Measurements from ENCODE around the gene DNTT.

The DNTT gene

GRCh38 chr10:96346295-96346694 is 42.1 kb downstream of the DNTT start:
- DNase-seq (ENCODE audit: low read depth) = no peak

GRCh38 chr10:96352027-96352426 is 47.8 kb downstream of the DNTT start:
- no peak overlapping the region for H3K4me3 ChIP-seq (ENCODE audit: low read depth, low read length)
- TF ChIP-seq CTCF (IDR thresholded peaks at IDR 0.05; ENCODE audit: insufficient read depth, low read depth, low read length, missing control alignments) = no peak
- no peak for DNase-seq (ENCODE audit: low read depth)

More at GRCh38 chr10:96346295-96346694, 42.1 kb downstream of the DNTT start:
- no peak for TF ChIP-seq CTCF (IDR thresholded peaks at IDR 0.05; ENCODE audit: insufficient read depth, low read depth, low read length, missing control alignments)
- no peak overlapping the region for H3K4me3 ChIP-seq (ENCODE audit: low read depth, low read length)

- no peak for DNase-seq (ENCODE audit: low read depth)
- no peak overlapping the region for H3K4me3 ChIP-seq (ENCODE audit: low read depth, low read length)
- no peak for TF ChIP-seq CTCF (IDR thresholded peaks at IDR 0.05; ENCODE audit: insufficient read depth, low read depth, low read length, missing control alignments)
Observed at GRCh38 chr10:96352582-96352981, 48.3 kb downstream of the DNTT start.

GRCh38 chr10:96357038-96357620 is 52.9 kb downstream of the DNTT start:
- no peak for DNase-seq (ENCODE audit: low read depth)
- H3K4me3 ChIP-seq (ENCODE audit: low read depth, low read length) = no peak overlapping the region
- TF ChIP-seq CTCF (IDR thresholded peaks at IDR 0.05; ENCODE audit: insufficient read depth, low read depth, low read length, missing control alignments) = no peak

GRCh38 chr10:96358851-96359540 is 54.8 kb downstream of the DNTT start, which contains the start of gene OPALIN:
TSS of gene OPALIN (minus strand) at chr10:96359002. CDS start at chr10:96358896, 106 bp downstream.
- no peak within 1 kb of the TSS for H3K4me3 ChIP-seq (ENCODE audit: low read depth, low read length)
- no peak for DNase-seq (ENCODE audit: low read depth)
- TF ChIP-seq CTCF (IDR thresholded peaks at IDR 0.05; ENCODE audit: insufficient read depth, low read depth, low read length, missing control alignments) = no peak

GRCh38 chr10:96359616-96360015 is 55.4 kb downstream of the DNTT start:
- no peak for DNase-seq (ENCODE audit: low read depth)

More at GRCh38 chr10:96359616-96360015, 55.4 kb downstream of the DNTT start:
- no peak overlapping the region for H3K4me3 ChIP-seq (ENCODE audit: low read depth, low read length)
- no peak for TF ChIP-seq CTCF (IDR thresholded peaks at IDR 0.05; ENCODE audit: insufficient read depth, low read depth, low read length, missing control alignments)

All from GM12865 (cell line).